Measurements from ENCODE around the gene GFOD1.

DNA sequence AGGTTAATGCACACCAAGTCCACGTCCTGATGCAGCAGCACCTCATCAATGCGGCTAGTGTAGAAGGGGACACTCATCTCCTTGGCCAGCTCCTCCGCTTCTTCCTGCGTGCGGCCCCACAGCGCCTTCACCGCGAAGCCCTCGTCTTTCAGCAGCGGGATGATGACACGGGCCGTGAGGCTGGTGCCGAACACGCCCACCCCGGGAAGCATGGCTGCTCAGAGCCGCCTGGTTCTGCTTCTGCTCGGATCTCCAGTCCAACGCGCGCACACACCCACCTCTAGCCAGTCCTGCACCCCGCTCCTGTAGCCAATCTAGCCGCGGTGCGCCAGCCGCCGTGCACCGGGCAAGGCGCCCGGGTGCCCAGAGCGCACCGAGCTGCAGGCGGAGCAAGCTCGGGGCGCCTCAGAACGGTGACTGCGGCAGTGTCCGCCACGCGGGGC is 700 bp downstream of the GFOD1 start:
- TF ChIP-seq CTCF (IDR thresholded peaks at IDR 0.05) (no peak), POLR2A (IDR thresholded peaks at IDR 0.05) (no peak), EP300 (IDR thresholded peaks at IDR 0.05) (no peak)
